Astrocyte of the cerebellum (primary cell): ENCODE measurements around the gene INTS15.
A peak's percentile ranks its signal among the peaks of the same experiment; 100 is the strongest.
"Not testable (repeated sequence)": the region's sequence is repeated elsewhere in the genome, so short reads cannot be mapped to it uniquely, and the experiment has no call there.

ENCODE experiments used
- DNase-seq: peaks from one replicate; pipeline ENCODE4 v3.0.0-alpha.2; 2011; ENCODE audit warnings: low read depth
- H3K4me3 ChIP-seq: 2 replicates; pipeline ENCODE4 v1.5.1; 2011; ENCODE audit warnings: mild to moderate bottlenecking, low read depth, low read length, moderate library complexity
- CTCF ChIP-seq: IDR thresholded peaks from 2 replicates; pipeline ENCODE4 v1.5.1; 2012; ENCODE audit warnings: low read length, low read depth, moderate library complexity, mild to moderate bottlenecking; ENCODE audit errors: missing control alignments
- in situ Hi-C: cut with HindIII; loops from 2 replicates; pipeline ENCODE4 v1.10.0; 2017; ENCODE audit warnings: low sequenced_read_pairs

Gene INTS15

GRCh38 chr7:6563936-6564770, 25.7 kb upstream of the INTS15 start:
- in situ Hi-C loops, result no loop called here
- no peak for DNase-seq
- no peak for TF ChIP-seq CTCF
- no peak overlapping the region for H3K4me3 ChIP-seq

- no peak overlapping the region for H3K4me3 ChIP-seq
- in situ Hi-C loops, result no loop called here
- TF ChIP-seq CTCF, result no peak
- DNase-seq, result no peak
These were observed 24.2 kb upstream of the INTS15 start for GRCh38 chr7:6565655-6566054.

- H3K4me3 ChIP-seq, result no peak overlapping the region
- no peak for TF ChIP-seq CTCF
- in situ Hi-C loops, result no loop called here
- DNase-seq, result no peak
These were observed 21.9 kb upstream of the INTS15 start for GRCh38 chr7:6567886-6568285.

- no peak for DNase-seq
- no peak for TF ChIP-seq CTCF
- in situ Hi-C loops, result no loop called here
These were observed 18.6 kb upstream of the INTS15 start for GRCh38 chr7:6571160-6571779.

GRCh38 chr7:6575281-6576023, 14.4 kb upstream of the INTS15 start:
- H3K4me3 ChIP-seq, result no peak overlapping the region
- in situ Hi-C loops, result no loop called here
- no peak for DNase-seq
- TF ChIP-seq CTCF, result no peak

More at GRCh38 chr7:6571160-6571779, 18.6 kb upstream of the INTS15 start:
- no peak overlapping the region for H3K4me3 ChIP-seq

- no peak for TF ChIP-seq CTCF
- no peak for DNase-seq
- peak overlapping the region; percentile 79 for H3K4me3 ChIP-seq
- in situ Hi-C loops, result no loop called here
These were observed 13.6 kb upstream of the INTS15 start for GRCh38 chr7:6576024-6576866.

GRCh38 chr7:6576867-6577368, 12.9 kb upstream of the INTS15 start:
- peak overlapping the region; percentile 79 for H3K4me3 ChIP-seq
- in situ Hi-C loops, DNase-seq: not testable (repeated sequence)
